HepG2 (cell line): ENCODE measurements around the gene ANTXR1. TPM values are rescaled to one million over a fixed set of nuclear protein-coding genes. Genes with fewer than 3 reads are reported as not detected.

ENCODE experiments used
- GATAD1 ChIP-seq: IDR thresholded peaks from 2 replicates; pipeline ENCODE4 v1.6.1; 2016; ENCODE audit warnings: missing genetic modification reagents, missing compliant biosample characterization
- HIVEP1 ChIP-seq: sonication (generic); formaldehyde crosslinking; IDR thresholded peaks from 2 replicates; pipeline ENCODE4 v1.4.0; 2020; ENCODE audit warnings: mild to moderate bottlenecking, missing genetic modification reagents
- HNRNPLL ChIP-seq: fragments of 200-400 bp; formaldehyde crosslinking; IDR thresholded peaks from 2 replicates; pipeline ENCODE4 v1.6.1; 2017; ENCODE audit warnings: mild to moderate bottlenecking, low read depth, low read length; ENCODE audit not compliant: poor library complexity, severe bottlenecking
- IKZF4 ChIP-seq: sonication (generic); formaldehyde crosslinking; IDR thresholded peaks from 2 replicates; pipeline ENCODE4 v1.5.1; 2020; ENCODE audit warnings: borderline replicate concordance, mild to moderate bottlenecking, low read depth, missing genetic modification reagents; ENCODE audit errors: not compliant biosample characterization
- KDM5A ChIP-seq: fragments of 200-600 bp; sonication (generic); IDR thresholded peaks from 2 replicates; pipeline ENCODE4 v1.7.0; 2018; ENCODE audit warnings: antibody characterized with exemption, mild to moderate bottlenecking, low read length, borderline replicate concordance
- KDM5B ChIP-seq: sonication (generic); formaldehyde crosslinking; IDR thresholded peaks from 2 replicates; pipeline ENCODE4 v1.4.0; 2020; ENCODE audit warnings: missing genetic modification reagents, mild to moderate bottlenecking, borderline replicate concordance
- NCOA2 ChIP-seq: sonication (generic); formaldehyde crosslinking; IDR thresholded peaks from 2 replicates; pipeline ENCODE4 v1.8.0; 2022; ENCODE audit warnings: inconsistent platforms
- SRY ChIP-seq: sonication (generic); formaldehyde crosslinking; IDR thresholded peaks from 2 replicates; pipeline ENCODE4 v1.8.0; 2022; ENCODE audit warnings: mild to moderate bottlenecking, missing genetic modification reagents
- TEAD2 ChIP-seq: sonication (generic); formaldehyde crosslinking; IDR thresholded peaks from 2 replicates; pipeline ENCODE4 v1.9.0; 2021; ENCODE audit warnings: missing genetic modification reagents
- TRIM24 ChIP-seq: sonication (generic); formaldehyde crosslinking; IDR thresholded peaks from 2 replicates; pipeline ENCODE4 v1.8.0; 2022; ENCODE audit warnings: mild to moderate bottlenecking, missing genetic modification reagents
- ZBTB1 ChIP-seq: sonication (generic); formaldehyde crosslinking; IDR thresholded peaks from 2 replicates; pipeline ENCODE4 v1.4.0; 2020; ENCODE audit warnings: missing genetic modification reagents, borderline replicate concordance
- ZC3H13 ChIP-seq: sonication (generic); formaldehyde crosslinking; IDR thresholded peaks from 2 replicates; pipeline ENCODE4 v1.8.1; 2023; ENCODE audit warnings: mild to moderate bottlenecking, missing genetic modification reagents, moderate library complexity
- ZNF180 ChIP-seq: sonication (generic); formaldehyde crosslinking; IDR thresholded peaks from 2 replicates; pipeline ENCODE4 v1.4.0; 2020; ENCODE audit warnings: low read depth, missing genetic modification reagents, borderline replicate concordance
- ZNF275 ChIP-seq: sonication (generic); formaldehyde crosslinking; IDR thresholded peaks from 2 replicates; pipeline ENCODE4 v1.8.0; 2022; ENCODE audit warnings: missing genetic modification reagents, mild to moderate bottlenecking, inconsistent platforms, borderline replicate concordance
- ZNF431 ChIP-seq: sonication (generic); formaldehyde crosslinking; IDR thresholded peaks from 2 replicates; pipeline ENCODE4 v1.9.0; 2022; ENCODE audit warnings: missing genetic modification reagents, low read depth, mild to moderate bottlenecking, borderline replicate concordance
- ZNF703 ChIP-seq: sonication (generic); formaldehyde crosslinking; IDR thresholded peaks from 2 replicates; pipeline ENCODE4 v1.5.1; 2020; ENCODE audit warnings: missing genetic modification reagents, mild to moderate bottlenecking, moderate library complexity, borderline replicate concordance
- polyA plus RNA-seq, 8 experiments: library from polyadenylated mRNA; depleted of rRNA in 3 of 8; stranded (reverse) in 7 of 8; unstranded in 1 of 8; fragments of >200 nt; fragmentation: Illumina TruSeq in 4 of 8; extraction: Trizol in 4 of 8; gene quantifications; 2 replicates each; pipeline versions ENCODE4 v1.2.1 to v1.2.3, GENCODE V29; 2011 to 2016; ENCODE audit warnings: low read depth in 4 of 8, missing spikeins in 1 of 8, mixed read lengths in 1 of 8; ENCODE audit not compliant: insufficient read depth in 1 of 8
- total RNA-seq, 5 experiments: library from RNA; depleted of rRNA; stranded (reverse); fragments of >200 nt; fragmentation: Illumina TruSeq; extraction: Trizol; gene quantifications; 2 replicates each; pipeline ENCODE4 v1.2.3, GENCODE V29; 2016; ENCODE audit warnings: low read depth in 1 of 5
- TF ChIP-seq, protein P1 (sequence below): sonication (generic); formaldehyde crosslinking; IDR thresholded peaks from 2 replicates; pipeline ENCODE4 v1.4.0; 2020; ENCODE audit warnings: missing genetic modification reagents, borderline replicate concordance
- TF ChIP-seq, protein P2 (sequence below), 2 experiments: sonication (generic) in 1 of 2; formaldehyde crosslinking in 1 of 2; IDR thresholded peaks; 2 replicates each; pipeline versions ENCODE4 v1.4.0 to v1.6.1; 2016 to 2020; ENCODE audit warnings: borderline replicate concordance in 1 of 2, low read depth in 1 of 2, mild to moderate bottlenecking in 1 of 2, missing genetic modification reagents in 1 of 2
- TF ChIP-seq, protein P3 (sequence below): sonication (generic); formaldehyde crosslinking; IDR thresholded peaks from 2 replicates; pipeline ENCODE4 v1.9.0; 2021; ENCODE audit warnings: missing genetic modification reagents, borderline replicate concordance

The ANTXR1 gene
- total and polyA plus RNA-seq, 2 of the 13 experiments (the other 11 are each of a cell fraction or from before 2014, with no cell fraction given), result 4.5 to 12.7 TPM

- TF ChIP-seq, protein P1, sequence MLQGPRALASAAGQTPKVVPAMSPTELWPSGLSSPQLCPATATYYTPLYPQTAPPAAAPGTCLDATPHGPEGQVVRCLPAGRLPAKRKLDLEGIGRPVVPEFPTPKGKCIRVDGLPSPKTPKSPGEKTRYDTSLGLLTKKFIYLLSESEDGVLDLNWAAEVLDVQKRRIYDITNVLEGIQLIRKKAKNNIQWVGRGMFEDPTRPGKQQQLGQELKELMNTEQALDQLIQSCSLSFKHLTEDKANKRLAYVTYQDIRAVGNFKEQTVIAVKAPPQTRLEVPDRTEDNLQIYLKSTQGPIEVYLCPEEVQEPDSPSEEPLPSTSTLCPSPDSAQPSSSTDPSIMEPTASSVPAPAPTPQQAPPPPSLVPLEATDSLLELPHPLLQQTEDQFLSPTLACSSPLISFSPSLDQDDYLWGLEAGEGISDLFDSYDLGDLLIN (CRISPR knock-in tag), result no peak
- no peak for TF ChIP-seq ZC3H13 (CRISPR knock-in tag)
- TF ChIP-seq KDM5A, result no peak
- TF ChIP-seq ZNF431 (CRISPR knock-in tag), result no peak
- TF ChIP-seq KDM5B (CRISPR knock-in tag), result no peak
- TF ChIP-seq GATAD1 (CRISPR knock-in tag), result no peak
- no peak for TF ChIP-seq TEAD2 (CRISPR knock-in tag)
- no peak for TF ChIP-seq ZBTB1 (CRISPR knock-in tag)
- TF ChIP-seq TRIM24, result no peak
- no peak for TF ChIP-seq HIVEP1 (CRISPR knock-in tag)
- TF ChIP-seq IKZF4 (CRISPR knock-in tag), result no peak
- TF ChIP-seq ZNF703 (CRISPR knock-in tag), result no peak
- TF ChIP-seq NCOA2 (CRISPR knock-in tag), result peak; percentile 53; the same call in 1 of the 2 replicates
- TF ChIP-seq ZNF275, result no peak
- TF ChIP-seq, protein P2, sequence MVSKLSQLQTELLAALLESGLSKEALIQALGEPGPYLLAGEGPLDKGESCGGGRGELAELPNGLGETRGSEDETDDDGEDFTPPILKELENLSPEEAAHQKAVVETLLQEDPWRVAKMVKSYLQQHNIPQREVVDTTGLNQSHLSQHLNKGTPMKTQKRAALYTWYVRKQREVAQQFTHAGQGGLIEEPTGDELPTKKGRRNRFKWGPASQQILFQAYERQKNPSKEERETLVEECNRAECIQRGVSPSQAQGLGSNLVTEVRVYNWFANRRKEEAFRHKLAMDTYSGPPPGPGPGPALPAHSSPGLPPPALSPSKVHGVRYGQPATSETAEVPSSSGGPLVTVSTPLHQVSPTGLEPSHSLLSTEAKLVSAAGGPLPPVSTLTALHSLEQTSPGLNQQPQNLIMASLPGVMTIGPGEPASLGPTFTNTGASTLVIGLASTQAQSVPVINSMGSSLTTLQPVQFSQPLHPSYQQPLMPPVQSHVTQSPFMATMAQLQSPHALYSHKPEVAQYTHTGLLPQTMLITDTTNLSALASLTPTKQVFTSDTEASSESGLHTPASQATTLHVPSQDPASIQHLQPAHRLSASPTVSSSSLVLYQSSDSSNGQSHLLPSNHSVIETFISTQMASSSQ (IDR thresholded peaks at IDR 0.05; ENCODE audit: low read depth), result no peak
- TF ChIP-seq, protein P2 (CRISPR knock-in tag; IDR thresholded peaks at IDR 0.05; ENCODE audit: borderline replicate concordance), result no peak; the same call in 1 of the 2 replicates
- TF ChIP-seq SRY (CRISPR knock-in tag), result no peak
- TF ChIP-seq ZNF180 (CRISPR knock-in tag), result no peak
- TF ChIP-seq, protein P3, sequence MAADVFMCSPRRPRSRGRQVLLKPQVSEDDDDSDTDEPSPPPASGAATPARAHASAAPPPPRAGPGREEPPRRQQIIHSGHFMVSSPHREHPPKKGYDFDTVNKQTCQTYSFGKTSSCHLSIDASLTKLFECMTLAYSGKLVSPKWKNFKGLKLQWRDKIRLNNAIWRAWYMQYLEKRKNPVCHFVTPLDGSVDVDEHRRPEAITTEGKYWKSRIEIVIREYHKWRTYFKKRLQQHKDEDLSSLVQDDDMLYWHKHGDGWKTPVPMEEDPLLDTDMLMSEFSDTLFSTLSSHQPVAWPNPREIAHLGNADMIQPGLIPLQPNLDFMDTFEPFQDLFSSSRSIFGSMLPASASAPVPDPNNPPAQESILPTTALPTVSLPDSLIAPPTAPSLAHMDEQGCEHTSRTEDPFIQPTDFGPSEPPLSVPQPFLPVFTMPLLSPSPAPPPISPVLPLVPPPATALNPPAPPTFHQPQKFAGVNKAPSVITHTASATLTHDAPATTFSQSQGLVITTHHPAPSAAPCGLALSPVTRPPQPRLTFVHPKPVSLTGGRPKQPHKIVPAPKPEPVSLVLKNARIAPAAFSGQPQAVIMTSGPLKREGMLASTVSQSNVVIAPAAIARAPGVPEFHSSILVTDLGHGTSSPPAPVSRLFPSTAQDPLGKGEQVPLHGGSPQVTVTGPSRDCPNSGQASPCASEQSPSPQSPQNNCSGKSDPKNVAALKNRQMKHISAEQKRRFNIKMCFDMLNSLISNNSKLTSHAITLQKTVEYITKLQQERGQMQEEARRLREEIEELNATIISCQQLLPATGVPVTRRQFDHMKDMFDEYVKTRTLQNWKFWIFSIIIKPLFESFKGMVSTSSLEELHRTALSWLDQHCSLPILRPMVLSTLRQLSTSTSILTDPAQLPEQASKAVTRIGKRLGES (CRISPR knock-in tag), result no peak
- TF ChIP-seq HNRNPLL, result no peak
Observed at GRCh38 chr2:69272803-69273471, 260.0 kb downstream of the ANTXR1 start (continued).
